Measurements from ENCODE around the gene GJB1.

GJB1 gene

DNA sequence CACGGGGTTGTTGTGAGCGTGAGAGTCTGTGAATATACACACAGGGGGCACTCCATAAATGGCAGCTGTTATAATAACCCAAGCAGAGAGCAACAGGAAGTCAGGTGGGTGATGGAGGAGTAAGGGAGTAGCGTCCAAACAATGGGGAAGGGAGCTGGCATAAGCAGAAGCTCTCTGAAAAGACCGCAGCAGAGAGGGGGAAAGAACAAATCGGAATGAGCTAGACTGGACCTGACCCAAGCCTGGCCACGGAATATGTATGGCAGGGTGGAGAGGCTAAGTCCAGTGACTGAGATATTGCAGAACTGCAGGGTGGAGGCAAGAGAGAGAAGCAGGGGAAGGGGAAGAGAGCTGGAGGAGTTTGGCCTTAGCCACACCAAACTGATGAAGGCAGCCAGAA, 6.5 kb upstream of the GJB1 start:
- no peak overlapping the region for H3K27ac ChIP-seq
- TF ChIP-seq, protein P1, sequence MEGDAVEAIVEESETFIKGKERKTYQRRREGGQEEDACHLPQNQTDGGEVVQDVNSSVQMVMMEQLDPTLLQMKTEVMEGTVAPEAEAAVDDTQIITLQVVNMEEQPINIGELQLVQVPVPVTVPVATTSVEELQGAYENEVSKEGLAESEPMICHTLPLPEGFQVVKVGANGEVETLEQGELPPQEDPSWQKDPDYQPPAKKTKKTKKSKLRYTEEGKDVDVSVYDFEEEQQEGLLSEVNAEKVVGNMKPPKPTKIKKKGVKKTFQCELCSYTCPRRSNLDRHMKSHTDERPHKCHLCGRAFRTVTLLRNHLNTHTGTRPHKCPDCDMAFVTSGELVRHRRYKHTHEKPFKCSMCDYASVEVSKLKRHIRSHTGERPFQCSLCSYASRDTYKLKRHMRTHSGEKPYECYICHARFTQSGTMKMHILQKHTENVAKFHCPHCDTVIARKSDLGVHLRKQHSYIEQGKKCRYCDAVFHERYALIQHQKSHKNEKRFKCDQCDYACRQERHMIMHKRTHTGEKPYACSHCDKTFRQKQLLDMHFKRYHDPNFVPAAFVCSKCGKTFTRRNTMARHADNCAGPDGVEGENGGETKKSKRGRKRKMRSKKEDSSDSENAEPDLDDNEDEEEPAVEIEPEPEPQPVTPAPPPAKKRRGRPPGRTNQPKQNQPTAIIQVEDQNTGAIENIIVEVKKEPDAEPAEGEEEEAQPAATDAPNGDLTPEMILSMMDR (IDR thresholded peaks at IDR 0.05), result no peak
- no peak for TF ChIP-seq ZFX (IDR thresholded peaks at IDR 0.05; ENCODE audit: borderline replicate concordance)

DNA sequence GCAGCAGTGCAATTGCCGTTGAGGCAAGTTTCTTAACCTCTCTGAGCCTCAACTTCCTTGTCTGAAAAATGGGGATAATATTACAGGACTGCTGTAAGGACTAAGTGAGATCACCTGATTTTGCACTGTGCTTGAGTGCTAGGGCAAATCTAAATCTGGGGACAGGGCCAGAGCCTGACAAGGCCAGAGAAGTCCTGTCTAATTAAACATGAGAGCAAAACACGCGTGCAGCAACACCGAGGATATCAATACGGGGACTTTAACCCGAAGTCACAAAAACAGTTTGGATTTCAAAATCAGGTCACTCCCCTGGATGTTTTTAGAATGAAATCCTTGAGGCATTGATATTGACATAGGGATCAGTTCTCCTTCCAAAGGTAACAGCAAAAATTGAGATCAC, 5.7 kb upstream of the GJB1 start:
- TF ChIP-seq, protein P1 (IDR thresholded peaks at IDR 0.05), result no peak
- TF ChIP-seq ZFX (IDR thresholded peaks at IDR 0.05; ENCODE audit: borderline replicate concordance), result no peak
- H3K27ac ChIP-seq, result no peak overlapping the region

DNA sequence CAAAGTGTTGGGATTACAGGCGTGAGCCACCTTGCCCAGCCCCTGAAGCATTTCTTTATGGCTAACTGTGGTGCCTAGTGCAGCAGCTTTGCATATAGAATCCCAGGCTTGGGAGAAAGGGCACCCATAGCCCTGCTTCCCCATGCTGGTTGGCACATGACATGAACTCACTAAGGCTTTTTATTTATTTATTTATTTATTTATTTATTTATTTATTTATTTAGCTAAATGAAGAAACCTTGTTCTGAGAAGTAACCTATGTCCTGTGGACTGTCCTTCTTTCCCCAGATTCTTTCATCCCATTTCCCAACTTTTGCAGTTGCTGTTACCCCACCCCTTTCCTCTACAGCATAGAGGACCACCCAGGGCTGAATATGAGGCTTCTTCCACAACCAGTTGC, 1.9 kb upstream of the GJB1 start:
- TF ChIP-seq, protein P1 (IDR thresholded peaks at IDR 0.05), result no peak
- no peak overlapping the region for H3K27ac ChIP-seq

DNA sequence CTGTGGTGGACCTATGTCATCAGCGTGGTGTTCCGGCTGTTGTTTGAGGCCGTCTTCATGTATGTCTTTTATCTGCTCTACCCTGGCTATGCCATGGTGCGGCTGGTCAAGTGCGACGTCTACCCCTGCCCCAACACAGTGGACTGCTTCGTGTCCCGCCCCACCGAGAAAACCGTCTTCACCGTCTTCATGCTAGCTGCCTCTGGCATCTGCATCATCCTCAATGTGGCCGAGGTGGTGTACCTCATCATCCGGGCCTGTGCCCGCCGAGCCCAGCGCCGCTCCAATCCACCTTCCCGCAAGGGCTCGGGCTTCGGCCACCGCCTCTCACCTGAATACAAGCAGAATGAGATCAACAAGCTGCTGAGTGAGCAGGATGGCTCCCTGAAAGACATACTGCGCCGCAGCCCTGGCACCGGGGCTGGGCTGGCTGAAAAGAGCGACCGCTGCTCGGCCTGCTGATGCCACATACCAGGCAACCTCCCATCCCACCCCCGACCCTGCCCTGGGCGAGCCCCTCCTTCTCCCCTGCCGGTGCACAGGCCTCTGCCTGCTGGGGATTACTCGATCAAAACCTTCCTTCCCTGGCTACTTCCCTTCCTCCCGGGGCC, 1.2 kb downstream of the GJB1 start:
- no peak overlapping the region for H3K27ac ChIP-seq
- TF ChIP-seq, protein P1 (IDR thresholded peaks at IDR 0.05), result no peak
- no peak for TF ChIP-seq ZFX (IDR thresholded peaks at IDR 0.05; ENCODE audit: borderline replicate concordance)

DNA sequence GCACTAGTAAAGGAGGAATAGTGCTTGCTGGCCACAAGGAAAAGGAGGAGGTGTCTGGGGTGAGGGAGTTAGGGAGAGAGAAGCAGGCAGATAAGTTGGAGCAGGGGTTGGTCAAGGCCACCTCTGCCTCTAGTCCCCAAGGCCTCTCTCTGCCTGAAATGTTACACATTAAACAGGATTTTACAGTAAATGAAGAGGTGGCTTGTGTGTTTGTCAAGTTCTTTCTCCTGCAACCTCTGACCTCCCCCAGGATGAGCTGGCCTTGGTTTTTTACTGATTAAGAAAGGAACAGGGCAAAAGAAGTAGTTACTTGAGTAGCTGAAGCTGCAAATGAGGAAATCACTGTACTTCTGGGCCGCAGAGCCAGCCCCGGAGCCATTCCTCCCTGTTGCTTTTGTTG, 2.0 kb downstream of the GJB1 start:
- TF ChIP-seq, protein P1 (IDR thresholded peaks at IDR 0.05), result no peak
- TF ChIP-seq ZFX (IDR thresholded peaks at IDR 0.05; ENCODE audit: borderline replicate concordance), result no peak
- no peak overlapping the region for H3K27ac ChIP-seq

DNA sequence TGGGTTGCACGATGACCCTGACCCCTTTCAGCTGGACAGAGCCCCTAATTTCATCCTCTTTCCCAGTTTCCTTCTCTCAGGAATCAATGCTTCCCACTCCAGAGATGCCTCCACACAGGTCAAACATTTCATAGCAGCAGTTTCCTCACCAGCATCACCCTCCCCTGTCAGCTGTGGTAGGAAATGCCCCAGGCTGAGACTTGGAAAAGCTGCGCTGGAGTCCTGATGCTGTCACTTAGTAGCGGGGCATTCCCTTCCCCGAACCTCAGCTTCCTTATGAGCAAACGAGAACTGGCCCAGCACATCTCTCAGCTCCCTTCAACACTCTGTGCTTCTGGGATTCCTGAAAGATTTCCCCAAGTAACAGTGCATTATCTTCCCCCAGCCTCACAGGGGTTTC, 2.7 kb downstream of the GJB1 start:
- H3K27ac ChIP-seq, result no peak overlapping the region

DNA sequence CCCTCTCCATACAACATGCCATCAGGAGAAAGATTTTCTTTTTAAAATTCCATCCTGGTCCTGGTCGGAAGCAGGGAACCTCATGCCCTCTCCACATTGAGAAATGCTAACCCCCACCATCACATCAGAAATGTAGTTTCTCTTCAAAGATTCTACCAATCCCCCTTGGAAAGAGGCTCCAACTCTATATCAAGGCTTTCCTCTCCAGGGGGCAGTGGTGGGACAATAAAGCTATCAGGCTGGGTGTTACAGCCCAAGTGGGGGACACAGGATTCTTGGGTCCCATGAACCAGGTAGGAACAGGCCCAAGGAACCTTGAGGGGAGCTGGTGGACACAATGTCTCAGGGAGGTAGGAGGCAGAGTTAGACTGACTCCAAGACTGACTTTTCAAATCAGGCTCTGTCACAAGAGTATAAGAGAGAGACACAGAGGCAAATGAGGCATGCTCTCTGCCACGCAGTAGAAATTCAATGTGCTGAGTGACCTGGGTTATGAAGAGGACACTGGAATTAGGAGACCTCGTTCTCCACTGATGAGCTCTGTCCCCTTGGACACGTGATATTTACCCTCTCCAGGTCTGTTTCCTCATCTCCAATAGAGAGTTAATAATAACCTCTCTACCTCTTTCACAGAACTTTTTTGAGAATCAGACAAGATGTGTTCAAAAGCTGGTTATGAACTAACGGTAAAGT, 4.5 kb downstream of the GJB1 start:
- TF ChIP-seq, protein P1 (IDR thresholded peaks at IDR 0.05), result no peak
- TF ChIP-seq ZFX (IDR thresholded peaks at IDR 0.05; ENCODE audit: borderline replicate concordance), result no peak
- no peak overlapping the region for H3K27ac ChIP-seq

More for the DNA sequence above, 2.7 kb downstream of the GJB1 start:
- TF ChIP-seq ZFX (IDR thresholded peaks at IDR 0.05; ENCODE audit: borderline replicate concordance), result no peak
- TF ChIP-seq, protein P1 (IDR thresholded peaks at IDR 0.05), result no peak
